NK-92 (cell line): Measurements from ENCODE around the gene PAN3.
"Not testable (repeated sequence)": the region's sequence is repeated elsewhere in the genome, so short reads cannot be mapped to it uniquely, and the experiment has no call there.

Experiments used
- DNase-seq: peaks from one replicate; lab custom pipeline; 2025; ENCODE audit not compliant: unreplicated experiment; lab: John Stamatoyannopoulos, UW

The PAN3 gene, protein sequence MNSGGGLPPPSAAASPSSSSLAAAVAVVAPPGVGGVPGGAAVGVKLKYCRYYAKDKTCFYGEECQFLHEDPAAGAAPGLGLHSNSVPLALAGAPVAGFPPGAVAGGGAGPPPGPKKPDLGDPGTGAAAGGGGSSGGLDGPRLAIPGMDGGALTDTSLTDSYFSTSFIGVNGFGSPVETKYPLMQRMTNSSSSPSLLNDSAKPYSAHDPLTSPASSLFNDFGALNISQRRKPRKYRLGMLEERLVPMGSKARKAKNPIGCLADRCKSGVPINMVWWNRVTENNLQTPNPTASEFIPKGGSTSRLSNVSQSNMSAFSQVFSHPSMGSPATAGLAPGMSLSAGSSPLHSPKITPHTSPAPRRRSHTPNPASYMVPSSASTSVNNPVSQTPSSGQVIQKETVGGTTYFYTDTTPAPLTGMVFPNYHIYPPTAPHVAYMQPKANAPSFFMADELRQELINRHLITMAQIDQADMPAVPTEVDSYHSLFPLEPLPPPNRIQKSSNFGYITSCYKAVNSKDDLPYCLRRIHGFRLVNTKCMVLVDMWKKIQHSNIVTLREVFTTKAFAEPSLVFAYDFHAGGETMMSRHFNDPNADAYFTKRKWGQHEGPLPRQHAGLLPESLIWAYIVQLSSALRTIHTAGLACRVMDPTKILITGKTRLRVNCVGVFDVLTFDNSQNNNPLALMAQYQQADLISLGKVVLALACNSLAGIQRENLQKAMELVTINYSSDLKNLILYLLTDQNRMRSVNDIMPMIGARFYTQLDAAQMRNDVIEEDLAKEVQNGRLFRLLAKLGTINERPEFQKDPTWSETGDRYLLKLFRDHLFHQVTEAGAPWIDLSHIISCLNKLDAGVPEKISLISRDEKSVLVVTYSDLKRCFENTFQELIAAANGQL

GRCh38 chr13:28138012-28138755, at the start of gene PAN3:
TSS of gene PAN3 (plus strand) at chr13:28138545. CDS start at chr13:28138658, 113 bp downstream.
- DNase-seq: peak; percentile 46

DNA sequence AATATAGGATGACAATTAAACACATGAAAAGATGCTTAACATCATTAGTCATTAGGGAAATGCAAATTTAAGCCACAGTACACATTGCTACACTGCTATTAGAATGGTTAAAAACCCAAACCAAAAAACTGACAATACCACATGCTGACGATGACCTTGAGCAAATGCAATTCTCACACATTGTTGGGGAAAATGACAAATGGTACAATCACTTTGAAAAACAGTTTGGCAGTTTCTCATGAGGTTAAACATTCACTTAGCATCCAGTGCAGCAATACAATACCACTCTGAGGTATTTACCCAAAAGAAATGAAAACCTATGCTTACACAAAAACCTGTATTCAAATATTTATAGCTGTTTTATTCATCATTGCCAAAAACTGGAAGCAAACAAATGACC, 49.3 kb upstream of the PAN3 start:
- no peak for DNase-seq

GRCh38 chr13:28092431-28092830, 45.9 kb upstream of the PAN3 start:
- no peak for DNase-seq

- no peak for DNase-seq
Measured at GRCh38 chr13:28093881-28094280, 44.5 kb upstream of the PAN3 start.

DNA sequence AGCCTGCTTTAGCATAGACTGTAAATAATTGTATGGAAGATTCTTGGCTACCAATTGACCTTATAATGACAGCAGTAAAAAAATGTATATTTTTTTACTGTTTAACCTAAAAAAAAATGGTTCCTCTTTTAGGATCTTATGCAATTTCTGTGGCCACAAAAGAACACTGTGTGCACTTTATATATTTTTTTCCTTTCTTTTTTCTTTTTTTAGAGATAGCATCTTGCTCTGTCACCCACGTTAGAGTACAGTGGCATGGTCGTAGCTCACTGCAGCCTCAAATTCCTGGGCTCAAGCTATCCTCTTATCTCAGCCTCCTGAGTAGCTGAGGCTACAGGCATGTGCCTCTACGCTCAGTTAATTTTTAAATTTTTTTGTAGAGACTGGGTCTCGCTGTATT, 44.0 kb upstream of the PAN3 start:
- no peak for DNase-seq

DNA sequence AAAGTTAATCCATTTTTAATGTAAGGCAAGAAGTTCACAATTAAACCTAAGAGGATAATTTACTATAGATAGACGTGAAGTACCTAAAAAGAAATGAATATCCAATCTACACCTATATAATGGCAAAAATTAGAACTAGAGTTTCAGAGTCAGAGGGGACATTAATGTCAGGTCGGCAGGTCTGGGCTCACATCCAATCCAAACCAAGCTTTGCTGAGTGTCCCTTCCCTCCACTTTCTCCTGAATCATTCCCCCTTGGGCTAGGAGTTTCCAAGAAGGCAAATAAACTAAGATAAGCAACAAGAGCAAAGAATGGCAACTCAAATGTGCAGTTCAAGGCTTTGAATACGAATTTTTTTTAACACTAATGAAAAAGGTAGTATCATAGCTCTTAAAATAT, 40.8 kb upstream of the PAN3 start:
- no peak for DNase-seq

DNA sequence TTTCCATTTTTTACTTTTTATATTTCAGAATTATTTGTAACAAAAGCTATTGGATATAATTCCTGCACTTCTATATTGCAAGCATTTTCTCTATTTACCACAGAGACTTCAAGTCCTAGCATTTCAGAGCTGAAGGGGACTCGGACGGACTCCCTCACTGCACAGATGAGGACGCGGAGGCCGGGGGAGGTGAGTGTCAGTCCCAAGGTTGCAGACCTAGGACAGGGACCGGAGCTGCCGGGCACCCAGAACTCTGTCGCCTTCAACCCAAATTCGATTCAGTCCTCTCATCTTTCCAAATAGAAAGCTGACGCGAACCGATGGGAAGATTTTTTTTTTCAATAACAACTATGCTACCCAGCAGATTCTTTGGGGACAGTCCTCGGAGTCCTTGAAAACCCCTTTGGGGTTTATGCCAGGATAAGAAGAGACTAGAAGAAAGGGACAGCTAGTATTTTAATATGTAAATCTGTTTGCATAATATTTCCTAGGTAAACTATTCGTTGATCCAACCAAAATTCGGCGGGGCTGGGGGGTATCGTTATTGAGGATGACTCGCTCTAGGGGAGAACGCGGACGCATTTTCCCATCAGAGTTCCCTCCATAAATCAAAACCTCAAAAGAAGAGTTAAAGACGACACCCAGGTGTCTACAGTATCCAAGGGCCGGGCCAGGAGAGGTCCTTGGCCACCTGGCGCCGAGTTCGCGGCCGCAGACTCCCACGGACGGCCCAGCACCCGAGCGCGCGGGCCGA, 38.8 kb upstream of the PAN3 start:
- DNase-seq: no peak

- DNase-seq: no peak
Measured at GRCh38 chr13:28100150-28101121, 37.9 kb upstream of the PAN3 start, which contains the start of gene FLT3. TSS of gene FLT3 (minus strand) at chr13:28100576. CDS start at chr13:28100510, 66 bp downstream.

DNA sequence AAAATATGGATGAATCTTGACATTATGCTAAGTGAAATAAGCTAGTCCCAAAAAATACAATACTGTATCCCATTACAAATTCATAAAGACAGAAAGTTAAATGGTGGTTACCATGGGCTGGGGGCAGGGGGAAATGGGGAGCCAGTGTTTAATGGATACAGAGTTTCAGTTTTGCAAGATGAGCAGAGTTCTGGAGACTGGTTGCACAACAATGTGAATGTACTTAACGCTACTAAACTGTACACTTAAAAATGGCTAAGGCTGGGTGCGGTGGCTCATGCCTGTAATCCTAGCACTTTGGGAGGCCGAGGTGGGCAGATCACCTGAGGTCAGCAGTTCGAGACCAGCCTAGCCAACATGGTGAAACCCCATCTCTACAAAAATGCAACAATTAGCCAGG, 36.5 kb upstream of the PAN3 start:
- not testable (repeated sequence) for DNase-seq

GRCh38 chr13:28106976-28107375, 31.4 kb upstream of the PAN3 start:
- no peak for DNase-seq

DNA sequence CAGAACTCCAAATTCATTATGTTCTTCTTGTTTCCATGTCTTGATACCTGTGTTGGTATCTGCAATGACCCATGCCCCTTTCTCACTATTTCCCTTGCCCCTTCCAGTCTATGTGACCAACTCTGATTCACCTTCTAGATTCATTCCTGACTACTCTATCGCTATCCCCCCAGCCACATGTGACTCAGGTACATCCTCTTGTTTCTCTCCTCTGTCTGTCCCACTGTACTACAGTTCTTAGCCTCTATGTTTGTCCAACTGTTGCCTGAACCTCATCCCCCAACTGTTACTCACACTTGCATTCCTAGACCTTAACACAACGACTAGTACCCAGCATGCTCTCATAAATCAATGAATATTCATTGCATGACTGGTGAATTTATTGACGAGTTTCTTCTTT, 27.9 kb upstream of the PAN3 start:
- no peak for DNase-seq

DNA sequence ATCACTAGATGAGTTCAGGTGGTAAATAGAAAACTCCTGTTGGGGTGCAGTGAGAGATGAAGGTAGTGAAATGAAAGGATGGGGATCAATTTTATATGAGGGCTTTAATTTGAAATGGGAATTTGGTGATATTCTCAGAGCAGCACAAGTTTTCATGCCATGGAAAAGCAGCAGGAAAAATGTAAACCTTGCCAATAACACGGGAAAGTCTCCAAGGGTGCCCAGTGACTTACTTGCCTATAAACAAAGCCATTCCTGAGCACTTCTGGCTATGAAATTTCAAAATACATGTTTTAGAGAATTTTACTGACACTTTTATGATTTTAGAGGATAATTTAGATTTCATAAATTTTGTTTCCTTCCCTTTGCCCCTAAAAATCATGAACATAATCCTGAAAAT, 21.6 kb upstream of the PAN3 start:
- DNase-seq: no peak

- DNase-seq: no peak
Measured at GRCh38 chr13:28117689-28118377, 20.5 kb upstream of the PAN3 start.

GRCh38 chr13:28120317-28120716, 18.0 kb upstream of the PAN3 start:
- no peak for DNase-seq

DNA sequence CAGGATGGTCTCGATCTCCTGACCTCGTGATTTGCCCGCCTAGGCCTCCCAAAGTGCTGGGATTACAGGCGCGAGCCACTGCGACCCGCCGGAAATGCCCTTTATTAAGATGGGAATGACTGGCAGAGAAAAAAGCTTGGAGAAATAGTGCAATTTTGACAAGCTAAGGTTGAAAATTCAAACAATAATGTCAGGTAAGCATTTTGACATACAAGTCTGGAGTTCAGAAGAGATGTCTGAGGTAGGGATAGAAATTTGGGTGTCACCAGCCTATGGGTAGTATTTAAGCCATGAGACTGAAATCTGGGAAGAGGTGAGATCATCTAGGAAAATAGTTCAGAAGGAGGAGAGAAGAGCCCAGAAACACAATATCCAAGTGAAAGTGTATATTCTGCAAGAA, 17.1 kb upstream of the PAN3 start:
- no peak for DNase-seq

GRCh38 chr13:28128030-28128429, 10.3 kb upstream of the PAN3 start:
- no peak for DNase-seq

DNA sequence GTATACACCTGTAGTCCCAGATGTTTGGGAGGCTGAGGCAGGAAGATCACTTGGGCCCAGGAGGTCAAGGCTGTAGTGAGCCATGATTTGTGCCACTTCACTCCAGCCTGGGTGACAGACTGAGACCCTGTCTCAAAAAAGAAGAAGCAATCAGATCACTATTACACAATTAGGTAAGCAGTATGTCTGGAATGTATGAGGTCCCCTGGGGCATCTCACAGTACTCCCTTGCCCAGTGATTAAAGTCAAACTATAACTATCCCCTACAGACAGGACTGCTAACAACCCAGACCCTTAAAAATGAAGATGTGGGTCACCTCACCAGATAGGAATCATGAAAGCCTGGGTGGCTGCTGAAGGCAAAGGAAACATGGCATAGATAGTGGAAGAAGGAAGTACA, 9.4 kb upstream of the PAN3 start:
- no peak for DNase-seq

GRCh38 chr13:28129911-28130693, 8.2 kb upstream of the PAN3 start:
- no peak for DNase-seq
